DND-41 (cell line): ENCODE data around the gene UCN3.
A peak's percentile ranks its signal among the peaks of the same experiment; 100 is the strongest.
"Not testable (repeated sequence)": the region's sequence is repeated elsewhere in the genome, so short reads cannot be mapped to it uniquely, and the experiment has no call there.

Experiments
- ATAC-seq: fragments of 200-7000 bp; cut with Tn5 transposase; 3 replicates; pipeline ENCODE4 v1.9.1; 2021; ENCODE audit warnings: low read depth; ENCODE audit not compliant: insufficient read depth
- DNase-seq: peaks from one replicate; pipeline ENCODE4 v3.0.0-alpha.2; 2020
- H2AFZ ChIP-seq: 2 replicates; pipeline ENCODE4 v1.6.0; 2012; ENCODE audit warnings: low read depth, low read length
- H3K27ac ChIP-seq: 2 replicates; pipeline ENCODE4 v1.5.1; 2012; ENCODE audit warnings: low read length, inconsistent platforms
- H3K27me3 ChIP-seq: fragments of 200-600 bp; sonication (generic); 2 replicates; pipeline ENCODE4 v1.6.0; 2012; ENCODE audit warnings: low read length, mild to moderate bottlenecking, inconsistent platforms; ENCODE audit not compliant: insufficient read depth, poor library complexity
- H3K36me3 ChIP-seq: 2 replicates; pipeline ENCODE4 v1.5.1; 2012; ENCODE audit warnings: low read length, inconsistent platforms; ENCODE audit not compliant: insufficient read depth
- H3K4me1 ChIP-seq: 2 replicates; pipeline ENCODE4 v1.5.1; 2012; ENCODE audit warnings: mild to moderate bottlenecking, low read length; ENCODE audit not compliant: insufficient read depth
- H3K4me2 ChIP-seq: 2 replicates; pipeline ENCODE4 v1.6.0; 2012; ENCODE audit warnings: mild to moderate bottlenecking, moderate library complexity, low read length, inconsistent platforms; ENCODE audit not compliant: insufficient read depth
- H3K4me3 ChIP-seq, 2 experiments: fragments of 200-600 bp in 1 of 2; shearing (Covaris generic) in 1 of 2; 2 replicates each; pipeline ENCODE4 v1.5.1; 2012 to 2016; ENCODE audit warnings: inconsistent platforms in 2 of 2, low read length in 2 of 2, mild to moderate bottlenecking in 2 of 2, low read depth in 1 of 2, moderate library complexity in 1 of 2
- H3K79me2 ChIP-seq: 2 replicates; pipeline ENCODE4 v1.6.0; 2012; ENCODE audit warnings: low read length, inconsistent platforms; ENCODE audit not compliant: insufficient read depth
- H3K9ac ChIP-seq: 2 replicates; pipeline ENCODE4 v1.6.0; 2012; ENCODE audit warnings: low read depth, mild to moderate bottlenecking, inconsistent platforms, low read length, moderate library complexity
- H3K9me3 ChIP-seq: 2 replicates; pipeline ENCODE4 v1.5.1; 2012; ENCODE audit warnings: low read length, moderate library complexity, mild to moderate bottlenecking, inconsistent platforms; ENCODE audit not compliant: insufficient read depth, severe bottlenecking
- H4K20me1 ChIP-seq: 2 replicates; pipeline ENCODE4 v1.6.0; 2012; ENCODE audit warnings: low read length; ENCODE audit not compliant: insufficient read depth
- EZH2 ChIP-seq: IDR thresholded peaks from 3 replicates; pipeline ENCODE4 v1.6.1; 2012; ENCODE audit warnings: borderline replicate concordance, low read depth, mild to moderate bottlenecking, moderate library complexity, low read length, inconsistent platforms; ENCODE audit not compliant: severe bottlenecking
- TF ChIP-seq, protein P1 (sequence below): IDR thresholded peaks from 2 replicates; pipeline ENCODE4 v1.5.1; 2012; ENCODE audit warnings: borderline replicate concordance, low read length, moderate library complexity, mild to moderate bottlenecking; ENCODE audit not compliant: poor library complexity, severe bottlenecking; ENCODE audit errors: extremely low read depth

UCN3 gene

GRCh38 chr10:5406918-5407317, 42.2 kb downstream of the UCN3 start:
- no peak overlapping the region for H3K4me2 ChIP-seq
- H3K36me3 ChIP-seq = no peaks in the 10 kb centered on the region
- no peak overlapping the region for H3K27ac ChIP-seq
- no peaks in the 10 kb centered on the region for H3K79me2 ChIP-seq
- no peak for ATAC-seq
- H3K9me3 ChIP-seq = no peaks in the 10 kb centered on the region
- H3K27me3 ChIP-seq = peaks cover 5% of the 10 kb centered on the region
- H2AFZ ChIP-seq = no peak overlapping the region
- H3K9ac ChIP-seq = no peak overlapping the region
- no peak for TF ChIP-seq EZH2
- TF ChIP-seq, protein P1, sequence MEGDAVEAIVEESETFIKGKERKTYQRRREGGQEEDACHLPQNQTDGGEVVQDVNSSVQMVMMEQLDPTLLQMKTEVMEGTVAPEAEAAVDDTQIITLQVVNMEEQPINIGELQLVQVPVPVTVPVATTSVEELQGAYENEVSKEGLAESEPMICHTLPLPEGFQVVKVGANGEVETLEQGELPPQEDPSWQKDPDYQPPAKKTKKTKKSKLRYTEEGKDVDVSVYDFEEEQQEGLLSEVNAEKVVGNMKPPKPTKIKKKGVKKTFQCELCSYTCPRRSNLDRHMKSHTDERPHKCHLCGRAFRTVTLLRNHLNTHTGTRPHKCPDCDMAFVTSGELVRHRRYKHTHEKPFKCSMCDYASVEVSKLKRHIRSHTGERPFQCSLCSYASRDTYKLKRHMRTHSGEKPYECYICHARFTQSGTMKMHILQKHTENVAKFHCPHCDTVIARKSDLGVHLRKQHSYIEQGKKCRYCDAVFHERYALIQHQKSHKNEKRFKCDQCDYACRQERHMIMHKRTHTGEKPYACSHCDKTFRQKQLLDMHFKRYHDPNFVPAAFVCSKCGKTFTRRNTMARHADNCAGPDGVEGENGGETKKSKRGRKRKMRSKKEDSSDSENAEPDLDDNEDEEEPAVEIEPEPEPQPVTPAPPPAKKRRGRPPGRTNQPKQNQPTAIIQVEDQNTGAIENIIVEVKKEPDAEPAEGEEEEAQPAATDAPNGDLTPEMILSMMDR = no peak
- H3K4me3 ChIP-seq = no peak overlapping the region
- DNase-seq = no peak
- H3K4me1 ChIP-seq = peaks cover 4% of the 10 kb centered on the region
- no peaks in the 10 kb centered on the region for H4K20me1 ChIP-seq

- H3K4me3 ChIP-seq, H4K20me1 ChIP-seq, ATAC-seq, DNase-seq, H3K9ac ChIP-seq, H3K27ac ChIP-seq, H3K36me3 ChIP-seq, H3K27me3 ChIP-seq, H3K9me3 ChIP-seq, H3K4me2 ChIP-seq, H2AFZ ChIP-seq: not testable (repeated sequence)
- Histone ChIP-seq H3K4me1 (peaks cover 26% of the 10 kb centered on the region), H3K79me2 (peaks cover 33% of the 10 kb centered on the region)
These were observed 46.0 kb downstream of the UCN3 start for GRCh38 chr10:5410787-5411186.

DNA sequence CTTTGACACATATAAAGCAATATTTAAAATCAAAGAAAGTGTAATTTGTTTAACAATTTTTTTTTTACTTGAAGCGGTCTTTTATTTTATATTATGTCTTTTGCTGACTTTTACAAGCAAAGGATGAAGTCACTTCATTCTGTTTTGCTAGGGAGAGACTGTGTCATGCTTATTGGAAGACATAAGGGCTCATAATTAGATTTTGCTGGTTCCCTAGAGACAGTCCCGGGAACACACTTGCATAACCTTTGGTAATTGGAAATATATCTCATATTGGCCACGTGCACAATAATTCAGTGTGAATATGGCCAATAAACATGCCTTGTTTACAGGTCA, 47.1 kb downstream of the UCN3 start:
- H3K4me1 ChIP-seq = peaks cover 27% of the 10 kb centered on the region
- H3K79me2 ChIP-seq = peaks cover 44% of the 10 kb centered on the region
- peak overlapping the region; percentile 94 for H2AFZ ChIP-seq
- peaks cover 4% of the 10 kb centered on the region for H3K36me3 ChIP-seq
- H3K27me3 ChIP-seq = peaks cover 2% of the 10 kb centered on the region
- peak overlapping the region; percentile 95 for H3K9ac ChIP-seq
- peak; percentile 6; the same call in 1 of the 3 replicates for ATAC-seq
- TF ChIP-seq, protein P1 = no peak
- TF ChIP-seq EZH2 = no peak
- peak overlapping the region; percentile 87; the same call in 1 of the 2 replicates for H3K27ac ChIP-seq
- peaks cover 12% of the 10 kb centered on the region for H4K20me1 ChIP-seq
- H3K4me3 ChIP-seq = peak overlapping the region; percentile 78 to 95; a peak in 3 of 4 replicates
- DNase-seq = no peak
- H3K4me2 ChIP-seq = peak overlapping the region; percentile 88
- H3K9me3 ChIP-seq = no peaks in the 10 kb centered on the region

DNA sequence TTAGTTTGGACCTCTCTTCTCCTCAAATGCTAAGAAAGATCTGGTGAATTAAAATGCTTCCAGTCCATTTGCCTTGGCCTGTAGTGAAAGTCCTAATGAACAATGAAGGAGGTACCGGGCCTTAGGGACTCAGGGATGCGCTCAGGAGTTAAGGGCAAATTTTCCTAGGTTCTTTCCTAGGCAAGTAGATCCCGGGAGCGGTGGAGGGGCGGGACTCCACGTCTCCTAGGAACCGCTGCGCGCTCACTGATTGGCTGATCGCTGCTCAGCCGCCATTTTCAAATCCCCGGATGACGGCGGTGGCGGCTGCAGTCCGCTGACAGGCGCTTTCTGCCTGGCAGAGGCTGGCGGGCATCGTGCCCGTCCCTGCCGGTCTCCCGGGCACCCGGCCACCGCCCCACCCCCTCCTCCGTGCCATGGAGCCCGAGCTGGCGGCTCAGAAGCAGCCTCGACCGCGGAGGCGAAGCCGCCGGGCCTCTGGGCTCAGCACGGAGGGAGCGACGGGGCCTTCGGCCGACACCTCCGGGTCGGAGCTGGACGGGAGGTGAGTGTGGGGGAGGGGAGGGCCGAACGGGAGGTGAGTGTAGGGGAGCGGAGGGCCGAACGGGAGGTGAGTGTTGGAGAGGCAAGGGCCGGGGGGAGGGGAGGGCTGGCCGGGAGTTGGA, 47.6 kb downstream of the UCN3 start, which contains the start of gene NET1:
Gene NET1 (plus strand): TSS at position 281 of the 665 bp plus-strand sequence. CDS start 136 bp downstream, at position 417.
- Histone ChIP-seq H3K79me2 (peaks cover 49% of the 10 kb centered on the region), H2AFZ (peak within 1 kb of the TSS; percentile 94), H3K27ac (peak within 1 kb of the TSS; percentile 87), H3K9ac (peak within 1 kb of the TSS; percentile 95), H3K9me3 (no peaks in the 10 kb centered on the region), H4K20me1 (peaks cover 16% of the 10 kb centered on the region), H3K27me3 (peaks cover 2% of the 10 kb centered on the region), H3K36me3 (peaks cover 9% of the 10 kb centered on the region), H3K4me3 (peak within 1 kb of the TSS; percentile 88 to 95), H3K4me2 (peak within 1 kb of the TSS; percentile 88), H3K4me1 (peaks cover 32% of the 10 kb centered on the region)
- peak; percentile 86 for DNase-seq
- TF ChIP-seq EZH2 = no peak
- TF ChIP-seq, protein P1 = no peak
- peak; percentile 95 for ATAC-seq
